H9 (cell line): ENCODE data around the gene SLC9A1. TPM values are rescaled to one million over a fixed set of nuclear protein-coding genes. Genes with fewer than 3 reads are reported as not detected.

ENCODE experiments used
- DNase-seq: peaks from one replicate; pipeline ENCODE4 v3.0.0-alpha.2; 2017
- H2AFZ ChIP-seq: one replicate; pipeline ENCODE4 v1.6.1; 2013; ENCODE audit warnings: mild to moderate bottlenecking, low read length, control low read depth, moderate library complexity
- H2AK5ac ChIP-seq: 2 replicates; pipeline ENCODE4 v1.6.1; 2013; ENCODE audit warnings: low read length, control low read depth, mixed read lengths; ENCODE audit not compliant: insufficient read length
- H2BK120ac ChIP-seq: one replicate; pipeline ENCODE4 v1.6.1; 2013; ENCODE audit warnings: low read depth, mild to moderate bottlenecking, low read length, control low read depth, inconsistent platforms; ENCODE audit not compliant: poor library complexity, severe bottlenecking
- H2BK12ac ChIP-seq: 2 replicates; pipeline ENCODE4 v1.6.1; 2013; ENCODE audit warnings: low read length, control low read depth, mixed read lengths, low read depth; ENCODE audit not compliant: insufficient read length
- H2BK15ac ChIP-seq: 2 replicates; pipeline ENCODE4 v1.6.1; 2013; ENCODE audit warnings: low read depth, low read length, control low read depth
- H2BK20ac ChIP-seq: one replicate; pipeline ENCODE4 v1.6.1; 2013; ENCODE audit warnings: low read depth, mild to moderate bottlenecking, low read length, control low read depth, inconsistent platforms; ENCODE audit not compliant: poor library complexity, severe bottlenecking
- H2BK5ac ChIP-seq: 2 replicates; pipeline ENCODE4 v1.6.1; 2013; ENCODE audit warnings: low read length, control low read depth, mixed read lengths; ENCODE audit not compliant: insufficient read length
- H3K14ac ChIP-seq: 2 replicates; pipeline ENCODE4 v1.6.1; 2013; ENCODE audit warnings: low read length, control low read depth; ENCODE audit not compliant: insufficient read depth
- H3K18ac ChIP-seq: 2 replicates; pipeline ENCODE4 v1.6.1; 2013; ENCODE audit warnings: low read depth, mild to moderate bottlenecking, mixed read lengths, low read length, control low read depth; ENCODE audit not compliant: insufficient read length
- H3K23ac ChIP-seq: 2 replicates; pipeline ENCODE4 v1.6.1; 2013; ENCODE audit warnings: low read length, control low read depth, mixed read lengths, low read depth; ENCODE audit not compliant: insufficient read length
- H3K23me2 ChIP-seq: 2 replicates; pipeline ENCODE4 v1.6.1; 2013; ENCODE audit warnings: low read depth, mild to moderate bottlenecking, mixed read lengths, low read length, control low read depth; ENCODE audit not compliant: insufficient read length, poor library complexity, severe bottlenecking
- H3K27ac ChIP-seq: 2 replicates; pipeline ENCODE4 v1.5.1; 2013; ENCODE audit warnings: low read length, control low read depth, mixed read lengths, low read depth; ENCODE audit not compliant: insufficient read length
- H3K27me3 ChIP-seq: 2 replicates; pipeline ENCODE4 v1.6.1; 2013; ENCODE audit warnings: low read length, control low read depth, inconsistent platforms; ENCODE audit not compliant: insufficient read depth
- H3K4ac ChIP-seq: 2 replicates; pipeline ENCODE4 v1.6.1; 2013; ENCODE audit warnings: low read depth, mild to moderate bottlenecking, control low read depth, inconsistent platforms, low read length, moderate library complexity
- H3K4me1 ChIP-seq: 2 replicates; pipeline ENCODE4 v1.6.1; 2013; ENCODE audit warnings: low read length, control low read depth, inconsistent platforms; ENCODE audit not compliant: insufficient read depth
- H3K4me2 ChIP-seq: 2 replicates; pipeline ENCODE4 v1.6.1; 2013; ENCODE audit warnings: low read length, control low read depth, mixed read lengths; ENCODE audit not compliant: insufficient read length, insufficient read depth
- H3K56ac ChIP-seq: 2 replicates; pipeline ENCODE4 v1.6.1; 2013; ENCODE audit warnings: low read depth, mild to moderate bottlenecking, mixed read lengths, low read length, control low read depth; ENCODE audit not compliant: insufficient read length
- H3K79me1 ChIP-seq: 2 replicates; pipeline ENCODE4 v1.6.1; 2013; ENCODE audit warnings: low read depth, mild to moderate bottlenecking, moderate library complexity, low read length, control low read depth, inconsistent platforms; ENCODE audit not compliant: insufficient read depth, poor library complexity, severe bottlenecking
- H3K79me2 ChIP-seq: 2 replicates; pipeline ENCODE4 v1.6.1; 2013; ENCODE audit warnings: low read length, control low read depth, inconsistent platforms; ENCODE audit not compliant: insufficient read depth
- H3K9ac ChIP-seq: 2 replicates; pipeline ENCODE4 v1.6.1; 2013; ENCODE audit warnings: low read length, control low read depth, mixed read lengths; ENCODE audit not compliant: insufficient read length; ENCODE audit errors: extremely low read depth
- H3K9me3 ChIP-seq: one replicate; pipeline ENCODE4 v1.6.1; 2013; ENCODE audit warnings: low read depth, low read length, inconsistent platforms; ENCODE audit not compliant: control insufficient read depth
- H3T11ph ChIP-seq: one replicate; pipeline ENCODE4 v1.6.1; 2013; ENCODE audit warnings: mild to moderate bottlenecking, low read length, control low read depth, inconsistent platforms
- H4K20me1 ChIP-seq: one replicate; pipeline ENCODE4 v1.6.1; 2013; ENCODE audit not compliant: control insufficient read depth, insufficient read length, insufficient read depth
- H4K5ac ChIP-seq: 2 replicates; pipeline ENCODE4 v1.6.1; 2013; ENCODE audit warnings: low read depth, mild to moderate bottlenecking, mixed read lengths, low read length, control low read depth; ENCODE audit not compliant: insufficient read length
- H4K8ac ChIP-seq: replicated peaks from 2 replicates; pipeline ENCODE4 v1.6.1; 2013; ENCODE audit warnings: low read length, control low read depth, mixed read lengths, low read depth; ENCODE audit not compliant: insufficient read length
- H4K91ac ChIP-seq: 2 replicates; pipeline ENCODE4 v1.6.1; 2013; ENCODE audit warnings: low read depth, mild to moderate bottlenecking, moderate library complexity, mixed read lengths, low read length, control low read depth; ENCODE audit not compliant: insufficient read length
- H3K27ac Mint-ChIP-seq, 3 experiments: 2 replicates in 2 of 3; 3 replicates in 1 of 3; pipeline ENCODE4 v1.8.0; 2020 to 2021; ENCODE audit warnings: mixed read lengths in 3 of 3, mild to moderate bottlenecking in 1 of 3, moderate library complexity in 1 of 3
- H3K27me3 Mint-ChIP-seq: 2 replicates; pipeline ENCODE4 v1.8.0; 2021; ENCODE audit warnings: low read depth, mild to moderate bottlenecking, moderate library complexity, mixed read lengths
- H3K36me3 Mint-ChIP-seq, 3 experiments: 2 replicates in 2 of 3; 3 replicates in 1 of 3; pipeline ENCODE4 v1.8.0; 2020 to 2021; ENCODE audit warnings: low read depth in 3 of 3, mixed read lengths in 3 of 3; ENCODE audit not compliant: insufficient read depth in 1 of 3
- H3K4me1 Mint-ChIP-seq, 2 experiments: 2 replicates each; pipeline ENCODE4 v1.8.0; 2020; ENCODE audit warnings: mixed read lengths in 2 of 2
- H3K4me3 Mint-ChIP-seq, 2 experiments: 2 replicates in 1 of 2; 3 replicates in 1 of 2; pipeline ENCODE4 v1.8.0; 2020 to 2021; ENCODE audit warnings: mild to moderate bottlenecking in 2 of 2, mixed read lengths in 2 of 2, moderate library complexity in 1 of 2
- H3K9me3 Mint-ChIP-seq, 2 experiments: 2 replicates in 1 of 2; 3 replicates in 1 of 2; pipeline ENCODE4 v1.8.0; 2020; ENCODE audit warnings: mild to moderate bottlenecking in 2 of 2, mixed read lengths in 2 of 2, moderate library complexity in 1 of 2
- WGBS: extraction: QIAGEN DNeasy Blood & Tissue Kit; methylation state at CpG from one replicate; pipeline ENCODE4 v1.1.7; 2013; ENCODE audit warnings: missing lambda C conversion rate, low lambda C conversion rate, mixed read lengths; ENCODE audit not compliant: insufficient read length; ENCODE audit errors: extremely low coverage; 5-methylcytosine and 5-hydroxymethylcytosine counted together
- total RNA-seq: library from RNA; stranded (reverse); gene quantifications from 2 replicates; pipeline ENCODE4 v1.2.1, GENCODE V29; 2021
- TF ChIP-seq, protein P1 (sequence below): fragments of 200-600 bp; sonication (generic); conservative IDR thresholded peaks from 3 replicates; pipeline ENCODE4 v1.8.0; 2021; ENCODE audit warnings: antibody characterized with exemption, mild to moderate bottlenecking

The SLC9A1 gene
- total RNA-seq, 1 experiment from 2014 or later, result 20.8 TPM

DNA sequence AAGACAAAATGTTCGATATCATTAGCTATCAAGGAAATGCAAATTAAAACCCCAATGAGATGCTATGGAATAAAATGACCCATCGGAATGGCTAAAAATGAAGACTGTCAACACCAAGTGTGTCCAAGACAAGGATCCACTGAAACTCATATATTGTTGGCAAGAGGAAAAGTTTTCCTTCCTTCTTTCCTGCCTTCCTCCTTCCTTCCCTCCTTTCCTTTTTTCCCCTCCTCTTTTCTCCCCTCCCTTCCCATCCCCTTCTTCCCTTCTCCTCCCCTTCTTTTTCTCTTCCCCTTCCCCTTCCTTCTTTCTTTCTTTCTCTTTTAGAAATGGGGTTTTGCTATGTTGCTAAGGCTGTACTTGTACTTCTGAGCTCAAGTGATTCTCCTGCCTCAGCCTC, 78.1 kb downstream of the SLC9A1 start:
- no peaks in the 10 kb centered on the region; the same call in 1 of the 2 replicates for H3K27me3 Mint-ChIP-seq
- Histone ChIP-seq H3K79me1 (no peaks in the 10 kb centered on the region), H2BK20ac (no peak overlapping the region), H2AFZ (no peak overlapping the region), H3K4ac (no peak overlapping the region), H3K18ac (no peak overlapping the region), H2BK120ac (no peak overlapping the region), H3K14ac (no peak overlapping the region), H3K4me1 (no peaks in the 10 kb centered on the region), H3K27me3 (no peaks in the 10 kb centered on the region), H4K5ac (no peak overlapping the region), H4K91ac (no peak overlapping the region), H3K56ac (no peak overlapping the region), H3K79me2 (no peaks in the 10 kb centered on the region), H3K27ac (no peak overlapping the region), H3K23ac (no peak overlapping the region), H3K4me2 (no peak overlapping the region), H2AK5ac (no peak overlapping the region), H2BK15ac (no peak overlapping the region), H2BK5ac (no peak overlapping the region), H2BK12ac (no peak overlapping the region), H3T11ph (no peak overlapping the region), H3K23me2 (no peaks in the 10 kb centered on the region), H3K9me3 (no peaks in the 10 kb centered on the region), H4K20me1 (no peaks in the 10 kb centered on the region), H3K9ac (no peak overlapping the region), H4K8ac (no peak overlapping the region)
- H3K36me3 Mint-ChIP-seq, result no peaks in the 10 kb centered on the region
- no peak overlapping the region for H3K27ac Mint-ChIP-seq
- WGBS, result no CpG with 5 or more reads among the region's 2 CpGs
- TF ChIP-seq, protein P1, sequence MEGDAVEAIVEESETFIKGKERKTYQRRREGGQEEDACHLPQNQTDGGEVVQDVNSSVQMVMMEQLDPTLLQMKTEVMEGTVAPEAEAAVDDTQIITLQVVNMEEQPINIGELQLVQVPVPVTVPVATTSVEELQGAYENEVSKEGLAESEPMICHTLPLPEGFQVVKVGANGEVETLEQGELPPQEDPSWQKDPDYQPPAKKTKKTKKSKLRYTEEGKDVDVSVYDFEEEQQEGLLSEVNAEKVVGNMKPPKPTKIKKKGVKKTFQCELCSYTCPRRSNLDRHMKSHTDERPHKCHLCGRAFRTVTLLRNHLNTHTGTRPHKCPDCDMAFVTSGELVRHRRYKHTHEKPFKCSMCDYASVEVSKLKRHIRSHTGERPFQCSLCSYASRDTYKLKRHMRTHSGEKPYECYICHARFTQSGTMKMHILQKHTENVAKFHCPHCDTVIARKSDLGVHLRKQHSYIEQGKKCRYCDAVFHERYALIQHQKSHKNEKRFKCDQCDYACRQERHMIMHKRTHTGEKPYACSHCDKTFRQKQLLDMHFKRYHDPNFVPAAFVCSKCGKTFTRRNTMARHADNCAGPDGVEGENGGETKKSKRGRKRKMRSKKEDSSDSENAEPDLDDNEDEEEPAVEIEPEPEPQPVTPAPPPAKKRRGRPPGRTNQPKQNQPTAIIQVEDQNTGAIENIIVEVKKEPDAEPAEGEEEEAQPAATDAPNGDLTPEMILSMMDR, result no peak
- H3K4me3 Mint-ChIP-seq, result no peak overlapping the region
- H3K4me1 Mint-ChIP-seq, result no peaks in the 10 kb centered on the region
- DNase-seq, result no peak
- 0 out of 5 replicates have a peak, but pooled peaks cover 0 to 2% of the 10 kb centered on the region in 2 experiments for H3K9me3 Mint-ChIP-seq
